ENCODE measurements around the gene IL13.

GRCh38 chr5:132677191-132677590 is 19.2 kb downstream of the IL13 start:
- TF ChIP-seq, protein P1, sequence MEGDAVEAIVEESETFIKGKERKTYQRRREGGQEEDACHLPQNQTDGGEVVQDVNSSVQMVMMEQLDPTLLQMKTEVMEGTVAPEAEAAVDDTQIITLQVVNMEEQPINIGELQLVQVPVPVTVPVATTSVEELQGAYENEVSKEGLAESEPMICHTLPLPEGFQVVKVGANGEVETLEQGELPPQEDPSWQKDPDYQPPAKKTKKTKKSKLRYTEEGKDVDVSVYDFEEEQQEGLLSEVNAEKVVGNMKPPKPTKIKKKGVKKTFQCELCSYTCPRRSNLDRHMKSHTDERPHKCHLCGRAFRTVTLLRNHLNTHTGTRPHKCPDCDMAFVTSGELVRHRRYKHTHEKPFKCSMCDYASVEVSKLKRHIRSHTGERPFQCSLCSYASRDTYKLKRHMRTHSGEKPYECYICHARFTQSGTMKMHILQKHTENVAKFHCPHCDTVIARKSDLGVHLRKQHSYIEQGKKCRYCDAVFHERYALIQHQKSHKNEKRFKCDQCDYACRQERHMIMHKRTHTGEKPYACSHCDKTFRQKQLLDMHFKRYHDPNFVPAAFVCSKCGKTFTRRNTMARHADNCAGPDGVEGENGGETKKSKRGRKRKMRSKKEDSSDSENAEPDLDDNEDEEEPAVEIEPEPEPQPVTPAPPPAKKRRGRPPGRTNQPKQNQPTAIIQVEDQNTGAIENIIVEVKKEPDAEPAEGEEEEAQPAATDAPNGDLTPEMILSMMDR (conservative IDR thresholded peaks at IDR 0.05; ENCODE audit: low read length): no peak
- TF ChIP-seq EZH2phosphoT487 (IDR thresholded peaks at IDR 0.05; ENCODE audit: borderline replicate concordance): no peak

Measured in Loucy (cell line).